Mesendoderm (in vitro differentiated cells): ENCODE measurements around the gene NEIL1.
"Not testable (repeated sequence)": the region's sequence is repeated elsewhere in the genome, so short reads cannot be mapped to it uniquely, and the experiment has no call there.

Source experiments
- DNase-seq: peaks from one replicate; pipeline ENCODE4 v3.0.0; 2013
- H2AK5ac ChIP-seq: 2 replicates; pipeline ENCODE4 v1.6.1; 2013; ENCODE audit warnings: low read length, inconsistent platforms
- H2BK120ac ChIP-seq: 2 replicates; pipeline ENCODE4 v1.6.1; 2013; ENCODE audit warnings: low read depth, mild to moderate bottlenecking, low read length, moderate library complexity, mixed read lengths
- H2BK15ac ChIP-seq: replicated peaks from 2 replicates; pipeline ENCODE4 v1.6.1; 2013; ENCODE audit warnings: low read depth, mild to moderate bottlenecking, moderate library complexity
- H2BK5ac ChIP-seq: 2 replicates; pipeline ENCODE4 v1.6.1; 2013; ENCODE audit warnings: low read length, inconsistent platforms
- H3K18ac ChIP-seq: 2 replicates; pipeline ENCODE4 v1.6.1; 2013; ENCODE audit warnings: mild to moderate bottlenecking, low read length, mixed read lengths
- H3K23ac ChIP-seq: one replicate; pipeline ENCODE4 v1.6.1; 2013; ENCODE audit warnings: low read length
- H3K27ac ChIP-seq: 2 replicates; pipeline ENCODE4 v1.5.1; 2013; ENCODE audit warnings: low read depth, mild to moderate bottlenecking, inconsistent platforms, low read length, moderate library complexity
- H3K27me3 ChIP-seq: 2 replicates; pipeline ENCODE4 v1.6.1; 2013; ENCODE audit warnings: low read length, control low read depth, mild to moderate bottlenecking, inconsistent platforms; ENCODE audit not compliant: insufficient read depth, poor library complexity
- H3K36me3 ChIP-seq: 2 replicates; pipeline ENCODE4 v1.6.1; 2013; ENCODE audit warnings: low read length, inconsistent platforms; ENCODE audit not compliant: control insufficient read depth, insufficient read depth
- H3K4ac ChIP-seq: one replicate; pipeline ENCODE4 v1.6.1; 2013; ENCODE audit warnings: low read depth, mild to moderate bottlenecking, low read length, moderate library complexity
- H3K4me1 ChIP-seq: 2 replicates; pipeline ENCODE4 v1.6.1; 2013; ENCODE audit warnings: low read depth, low read length, inconsistent platforms; ENCODE audit not compliant: control insufficient read depth
- H3K4me2 ChIP-seq: 2 replicates; pipeline ENCODE4 v1.6.1; 2013; ENCODE audit warnings: low read length
- H3K4me3 ChIP-seq: 2 replicates; pipeline ENCODE4 v1.5.1; 2013; ENCODE audit warnings: mild to moderate bottlenecking, low read length
- H3K56ac ChIP-seq: one replicate; pipeline ENCODE4 v1.6.1; 2013; ENCODE audit warnings: low read length
- H3K79me1 ChIP-seq: 2 replicates; pipeline ENCODE4 v1.6.1; 2013; ENCODE audit warnings: low read length, inconsistent platforms
- H3K79me2 ChIP-seq: 2 replicates; pipeline ENCODE4 v1.6.1; 2013; ENCODE audit warnings: mild to moderate bottlenecking, low read length; ENCODE audit not compliant: control insufficient read depth, insufficient read depth
- H3K9ac ChIP-seq: 2 replicates; pipeline ENCODE4 v1.6.1; 2013; ENCODE audit warnings: low read length, inconsistent platforms
- H4K5ac ChIP-seq: one replicate; pipeline ENCODE4 v1.6.1; 2013; ENCODE audit warnings: low read length
- H4K8ac ChIP-seq: one replicate; pipeline ENCODE4 v1.6.1; 2013; ENCODE audit warnings: low read depth, mild to moderate bottlenecking, control low read depth, low read length, moderate library complexity
- WGBS: extraction: QIAGEN DNeasy Blood & Tissue Kit; methylation state at CpG from one replicate; pipeline ENCODE4 v1.1.7; 2013; ENCODE audit warnings: low lambda C conversion rate, missing lambda C conversion rate; ENCODE audit not compliant: insufficient coverage; ENCODE audit errors: extremely low coverage; 5-methylcytosine and 5-hydroxymethylcytosine counted together

NEIL1 gene

DNA sequence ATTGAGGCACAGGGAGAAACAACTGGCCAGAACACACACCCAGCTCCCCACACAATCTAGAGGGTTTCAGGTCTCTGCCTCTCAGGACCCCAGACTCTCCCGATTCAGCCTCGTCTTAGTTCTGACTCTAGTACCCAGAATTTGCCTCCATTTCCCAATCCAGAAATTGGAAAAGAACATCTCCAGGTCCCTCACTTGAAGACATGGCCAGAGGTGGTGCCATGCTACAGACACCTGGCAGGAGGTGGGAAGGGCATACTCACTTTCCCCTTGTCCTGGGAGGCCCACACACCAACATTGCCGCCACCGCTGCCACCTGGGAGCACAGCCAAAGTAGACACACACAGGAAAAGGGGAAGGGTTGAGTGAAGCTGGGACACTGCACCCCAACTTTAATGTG is 44.1 kb upstream of the NEIL1 start:
- not testable (repeated sequence) for DNase-seq, H3K9ac ChIP-seq, H2BK15ac ChIP-seq, H3K4ac ChIP-seq, H2BK5ac ChIP-seq, H3K79me2 ChIP-seq, H3K79me1 ChIP-seq, H2BK120ac ChIP-seq, H3K27ac ChIP-seq, H3K4me2 ChIP-seq, H3K36me3 ChIP-seq, H3K23ac ChIP-seq, H3K56ac ChIP-seq, H3K4me1 ChIP-seq, H4K5ac ChIP-seq, H4K8ac ChIP-seq, H2AK5ac ChIP-seq, H3K18ac ChIP-seq, H3K27me3 ChIP-seq, H3K4me3 ChIP-seq
- WGBS: no CpG with 5 or more reads among the region's 4 CpGs

DNA sequence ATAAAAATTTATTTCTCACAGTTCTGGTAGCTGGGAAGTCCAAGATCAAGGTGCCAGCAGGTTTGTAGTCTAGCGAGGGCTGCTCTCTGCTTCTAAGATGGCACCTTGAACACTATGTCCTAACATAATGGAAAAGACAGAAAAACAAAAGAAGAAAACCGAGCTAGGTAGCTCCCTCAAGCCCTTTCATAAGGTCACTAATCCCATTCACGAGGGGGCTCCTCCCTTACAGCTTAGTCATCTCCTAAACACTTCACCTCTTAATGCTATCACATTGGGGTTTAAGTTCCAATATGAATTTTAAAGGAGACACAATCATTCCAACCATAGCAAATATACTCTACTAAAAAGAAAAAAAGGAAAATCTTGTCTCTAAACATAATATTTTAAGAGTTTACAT is 40.7 kb upstream of the NEIL1 start:
- H2BK5ac ChIP-seq: no peak overlapping the region
- no peak overlapping the region for H2BK15ac ChIP-seq
- no peak for DNase-seq
- no peak overlapping the region for H2BK120ac ChIP-seq
- H3K9ac ChIP-seq: no peak overlapping the region
- H3K27me3 ChIP-seq: no peaks in the 10 kb centered on the region
- H3K18ac ChIP-seq: no peak overlapping the region
- no peak overlapping the region for H3K56ac ChIP-seq
- H3K4me3 ChIP-seq: no peak overlapping the region
- no peak overlapping the region for H3K23ac ChIP-seq
- H3K4me1 ChIP-seq: no peaks in the 10 kb centered on the region
- H3K27ac ChIP-seq: no peak overlapping the region
- no peaks in the 10 kb centered on the region for H3K79me1 ChIP-seq
- H2AK5ac ChIP-seq: no peak overlapping the region
- no peak overlapping the region for H3K4me2 ChIP-seq
- no peak overlapping the region for H3K4ac ChIP-seq
- no peak overlapping the region for H4K5ac ChIP-seq
- H3K36me3 ChIP-seq: no peaks in the 10 kb centered on the region
- WGBS: no CpG with 5 or more reads among the region's 3 CpGs
- H3K79me2 ChIP-seq: no peaks in the 10 kb centered on the region
- no peak overlapping the region for H4K8ac ChIP-seq

DNA sequence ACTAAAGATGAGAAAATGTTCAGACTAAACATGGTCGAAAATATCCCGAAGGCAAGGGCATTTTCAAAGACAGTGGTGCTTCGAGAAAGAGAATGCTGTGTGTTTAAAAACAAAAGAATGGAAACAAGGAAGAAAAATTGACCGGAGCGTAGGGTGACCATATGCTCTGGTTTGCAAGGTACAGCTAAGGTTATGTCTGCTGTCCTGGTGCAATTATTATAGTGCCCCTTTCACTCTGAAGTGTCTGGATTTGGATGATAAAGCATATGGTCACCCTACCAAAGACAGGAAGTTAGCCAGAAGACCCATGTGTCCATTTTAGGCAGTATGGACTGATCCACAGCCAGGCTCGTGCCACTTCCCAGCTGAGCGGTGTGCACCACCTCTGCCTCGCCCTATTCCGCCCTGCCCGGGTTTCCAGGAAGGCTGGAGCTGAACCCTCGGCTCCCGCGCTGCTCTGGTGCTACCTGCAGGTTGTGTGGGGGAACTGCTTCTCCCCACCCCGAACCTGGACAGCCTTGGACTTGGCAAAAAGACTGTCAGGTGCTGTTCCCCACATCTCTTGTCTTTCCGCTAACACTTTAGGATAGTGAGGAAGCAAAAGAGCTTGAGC is 39.0 kb upstream of the NEIL1 start:
- H4K5ac ChIP-seq: no peak overlapping the region
- no peak overlapping the region for H2BK120ac ChIP-seq
- no peaks in the 10 kb centered on the region for H3K79me1 ChIP-seq
- no peaks in the 10 kb centered on the region for H3K36me3 ChIP-seq
- no peak overlapping the region for H2AK5ac ChIP-seq
- H3K18ac ChIP-seq: no peak overlapping the region
- H3K23ac ChIP-seq: no peak overlapping the region
- WGBS: no CpG with 5 or more reads among the region's 15 CpGs
- no peak overlapping the region for H2BK5ac ChIP-seq
- no peak overlapping the region for H3K9ac ChIP-seq
- no peak overlapping the region for H2BK15ac ChIP-seq
- H3K79me2 ChIP-seq: no peaks in the 10 kb centered on the region
- no peaks in the 10 kb centered on the region for H3K27me3 ChIP-seq
- H3K4ac ChIP-seq: no peak overlapping the region
- H3K4me2 ChIP-seq: no peak overlapping the region
- H4K8ac ChIP-seq: no peak overlapping the region
- H3K27ac ChIP-seq: no peak overlapping the region
- peak; percentile 81 for DNase-seq
- H3K4me1 ChIP-seq: no peaks in the 10 kb centered on the region
- no peak overlapping the region for H3K56ac ChIP-seq
- H3K4me3 ChIP-seq: no peak overlapping the region

DNA sequence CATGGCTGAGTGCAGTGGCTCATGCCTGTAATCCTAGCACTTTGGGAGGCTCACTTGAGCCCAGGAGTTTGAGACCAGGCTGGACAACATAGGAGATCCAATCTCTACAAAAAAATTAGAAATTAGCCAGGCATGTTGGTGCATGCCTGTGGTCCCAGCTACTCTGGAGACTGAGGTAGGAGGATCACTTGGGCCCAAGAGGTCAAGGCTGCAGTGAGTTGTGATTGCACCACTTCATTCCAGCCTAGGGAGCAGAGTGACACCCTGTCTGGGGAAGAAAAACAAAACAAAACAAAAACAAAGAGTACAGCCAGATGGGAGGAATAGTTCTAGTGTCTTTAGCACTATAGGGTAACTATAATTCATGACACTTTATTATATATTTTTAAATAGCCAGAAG is 37.1 kb upstream of the NEIL1 start:
- H2BK15ac ChIP-seq: no peak overlapping the region
- no peaks in the 10 kb centered on the region for H3K4me1 ChIP-seq
- no peaks in the 10 kb centered on the region for H3K27me3 ChIP-seq
- H3K4ac ChIP-seq: no peak overlapping the region
- no peak overlapping the region for H3K4me3 ChIP-seq
- H3K56ac ChIP-seq: no peak overlapping the region
- DNase-seq: no peak
- no peak overlapping the region for H4K5ac ChIP-seq
- no peak overlapping the region for H2BK5ac ChIP-seq
- H3K79me2 ChIP-seq: no peaks in the 10 kb centered on the region
- H3K36me3 ChIP-seq: no peaks in the 10 kb centered on the region
- no peak overlapping the region for H4K8ac ChIP-seq
- H2BK120ac ChIP-seq: no peak overlapping the region
- H2AK5ac ChIP-seq: no peak overlapping the region
- H3K23ac ChIP-seq: no peak overlapping the region
- no peak overlapping the region for H3K4me2 ChIP-seq
- no peak overlapping the region for H3K18ac ChIP-seq
- H3K9ac ChIP-seq: no peak overlapping the region
- H3K27ac ChIP-seq: no peak overlapping the region
- no peaks in the 10 kb centered on the region for H3K79me1 ChIP-seq

DNA sequence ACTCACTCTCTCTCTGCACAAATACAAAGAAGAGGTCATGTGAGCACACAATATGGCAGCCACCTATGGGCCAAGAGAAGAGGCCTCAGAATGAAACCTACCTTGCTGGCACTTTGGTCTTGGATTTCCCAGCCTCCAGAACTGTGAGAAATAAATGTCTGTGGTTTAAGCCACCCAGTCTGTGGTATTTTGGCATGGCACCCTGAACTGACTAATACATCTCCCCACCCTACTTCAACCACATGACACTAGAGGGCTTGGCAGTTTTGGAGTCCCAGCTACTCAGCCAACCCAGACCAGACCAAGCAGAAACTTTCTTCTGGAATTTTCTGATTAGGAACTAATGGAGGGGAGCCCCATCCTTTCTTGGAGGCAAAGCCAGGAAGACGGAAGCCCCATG is 34.3 kb upstream of the NEIL1 start:
- not testable (repeated sequence) for H3K9ac ChIP-seq, H3K36me3 ChIP-seq, H3K4me1 ChIP-seq, H3K79me2 ChIP-seq, H3K79me1 ChIP-seq, H3K18ac ChIP-seq, H3K4ac ChIP-seq, H3K27me3 ChIP-seq, H3K4me3 ChIP-seq, H2BK15ac ChIP-seq, H3K23ac ChIP-seq, H4K8ac ChIP-seq, H4K5ac ChIP-seq, DNase-seq, H3K4me2 ChIP-seq, H3K56ac ChIP-seq, H3K27ac ChIP-seq, H2BK120ac ChIP-seq, H2AK5ac ChIP-seq, H2BK5ac ChIP-seq
- WGBS: no CpG with 5 or more reads among the region's 1 CpG

DNA sequence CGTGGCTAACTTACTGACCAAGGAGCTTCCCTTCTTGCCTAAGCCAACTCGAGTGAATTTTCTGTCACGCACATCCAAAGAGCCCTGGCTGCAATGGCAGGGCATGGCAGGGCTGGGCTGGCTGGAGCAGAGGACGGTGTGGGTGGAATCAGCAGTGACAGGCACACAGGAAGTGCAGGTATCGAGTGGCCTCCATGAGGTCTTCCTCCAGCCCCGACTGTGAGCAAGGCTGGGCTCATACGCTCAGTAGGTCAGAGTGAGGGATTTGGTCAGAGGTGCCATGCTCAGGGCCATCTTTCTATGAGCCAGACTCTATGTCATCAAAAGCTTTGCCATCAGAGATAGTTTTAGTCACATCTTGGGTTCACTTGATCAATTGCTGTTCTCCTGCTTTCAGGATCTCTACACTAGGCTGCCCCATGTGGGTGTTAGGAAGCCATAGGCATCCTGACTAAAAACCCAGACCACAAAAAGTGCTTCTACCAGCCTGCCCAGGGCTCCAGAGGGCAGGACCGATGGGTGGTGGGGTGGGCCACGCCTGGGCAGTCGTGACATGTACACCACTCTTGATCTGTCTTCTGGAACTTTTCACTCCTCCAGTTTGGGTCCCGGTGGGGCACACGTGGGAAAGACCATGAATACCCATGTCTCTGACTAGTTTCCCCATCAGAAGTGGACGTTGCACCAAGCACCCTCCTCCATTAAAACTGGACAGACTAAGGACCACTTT is 33.6 kb upstream of the NEIL1 start:
- Histone ChIP-seq H3K79me1 (no peaks in the 10 kb centered on the region), H3K56ac (no peak overlapping the region), H3K9ac (no peak overlapping the region), H3K18ac (no peak overlapping the region), H2BK15ac (no peak overlapping the region), H3K4ac (no peak overlapping the region), H3K27ac (no peak overlapping the region), H3K23ac (no peak overlapping the region), H4K5ac (no peak overlapping the region), H3K27me3 (no peaks in the 10 kb centered on the region), H2AK5ac (no peak overlapping the region), H2BK5ac (no peak overlapping the region), H3K79me2 (no peaks in the 10 kb centered on the region), H3K4me3 (no peak overlapping the region), H3K4me1 (no peaks in the 10 kb centered on the region), H4K8ac (no peak overlapping the region), H3K4me2 (no peak overlapping the region), H2BK120ac (no peak overlapping the region), H3K36me3 (no peaks in the 10 kb centered on the region)
- DNase-seq: no peak
- no CpG with 5 or more reads among the region's 13 CpGs for WGBS
